HUDEP-2 (cell line): ENCODE measurements around the gene TRAIP.
"Not testable (repeated sequence)": the region's sequence is repeated elsewhere in the genome, so short reads cannot be mapped to it uniquely, and the experiment has no call there.

ENCODE experiments used
- DNase-seq, 76 experiments: peaks; one replicate each; lab custom pipeline; 2025; ENCODE audit not compliant: unreplicated experiment in 76 of 76; lab: John Stamatoyannopoulos, UW

The TRAIP gene

GRCh38 chr3:49831341-49831740 lies 25.0 kb downstream of the TRAIP start:
- DNase-seq, result no peak

- DNase-seq, result no peak
Measured at GRCh38 chr3:49826016-49826415, 30.3 kb downstream of the TRAIP start.

- not testable (repeated sequence) for DNase-seq
Measured at GRCh38 chr3:49823131-49823530, 33.2 kb downstream of the TRAIP start.

- peak in 4 of 76 experiments; percentile 8 to 32 (median 22) for DNase-seq
Measured at GRCh38 chr3:49813497-49814174, 42.7 kb downstream of the TRAIP start, which contains the start of gene UBA7. TSS of gene UBA7 (minus strand) at chr3:49813953. CDS start at chr3:49813787, 166 bp downstream.

GRCh38 chr3:49812916-49813496 lies 43.4 kb downstream of the TRAIP start:
- no peak for DNase-seq

GRCh38 chr3:49807431-49808114 lies 48.8 kb downstream of the TRAIP start:
- DNase-seq, result no peak

GRCh38 chr3:49806850-49807249 lies 49.5 kb downstream of the TRAIP start:
- no peak for DNase-seq

GRCh38 chr3:49805897-49806701 lies 50.3 kb downstream of the TRAIP start:
- DNase-seq, result peak in 12 of 76 experiments; percentile 3 to 47 (median 20)

GRCh38 chr3:49805367-49805782 lies 51.0 kb downstream of the TRAIP start:
- DNase-seq, result no peak

GRCh38 chr3:49804141-49805041 lies 52.0 kb downstream of the TRAIP start:
- DNase-seq, result no peak

GRCh38 chr3:49803465-49804140 lies 52.8 kb downstream of the TRAIP start:
- peak in 26 of 76 experiments; percentile 9 to 61 (median 42) for DNase-seq

- peak in 73 of 76 experiments; percentile 15 to 95 (median 72) for DNase-seq
Measured at GRCh38 chr3:49802719-49803464, 53.5 kb downstream of the TRAIP start, which contains the start of gene INKA1. TSS of gene INKA1 (plus strand) at chr3:49803261. CDS start at chr3:49803393, 132 bp downstream.

- DNase-seq, result no peak
Measured at GRCh38 chr3:49801160-49801559, 55.2 kb downstream of the TRAIP start.

- DNase-seq, result peak in 19 of 76 experiments; percentile 14 to 54 (median 24)
Measured at GRCh38 chr3:49799761-49800160, 56.6 kb downstream of the TRAIP start, which contains the start of gene CDHR4. TSS of gene CDHR4 (minus strand) at chr3:49799873. CDS start at chr3:49799812, 61 bp downstream.

- no peak for DNase-seq
Measured at GRCh38 chr3:49799105-49799504, 57.3 kb downstream of the TRAIP start.

GRCh38 chr3:49794926-49795905 lies 61.1 kb downstream of the TRAIP start:
- DNase-seq, result no peak

GRCh38 chr3:49794431-49794830 lies 61.9 kb downstream of the TRAIP start:
- no peak for DNase-seq
